ENCODE measurements around the gene LRRC45.

- no peak for TF ChIP-seq CTCF (IDR thresholded peaks at IDR 0.05)
- no peak for TF ChIP-seq POLR2A (IDR thresholded peaks at IDR 0.05)
Measured at GRCh38 chr17:82046903-82047302, 23.8 kb downstream of the LRRC45 start.
